ENCODE data around the gene ABHD6.

The ABHD6 gene

DNA sequence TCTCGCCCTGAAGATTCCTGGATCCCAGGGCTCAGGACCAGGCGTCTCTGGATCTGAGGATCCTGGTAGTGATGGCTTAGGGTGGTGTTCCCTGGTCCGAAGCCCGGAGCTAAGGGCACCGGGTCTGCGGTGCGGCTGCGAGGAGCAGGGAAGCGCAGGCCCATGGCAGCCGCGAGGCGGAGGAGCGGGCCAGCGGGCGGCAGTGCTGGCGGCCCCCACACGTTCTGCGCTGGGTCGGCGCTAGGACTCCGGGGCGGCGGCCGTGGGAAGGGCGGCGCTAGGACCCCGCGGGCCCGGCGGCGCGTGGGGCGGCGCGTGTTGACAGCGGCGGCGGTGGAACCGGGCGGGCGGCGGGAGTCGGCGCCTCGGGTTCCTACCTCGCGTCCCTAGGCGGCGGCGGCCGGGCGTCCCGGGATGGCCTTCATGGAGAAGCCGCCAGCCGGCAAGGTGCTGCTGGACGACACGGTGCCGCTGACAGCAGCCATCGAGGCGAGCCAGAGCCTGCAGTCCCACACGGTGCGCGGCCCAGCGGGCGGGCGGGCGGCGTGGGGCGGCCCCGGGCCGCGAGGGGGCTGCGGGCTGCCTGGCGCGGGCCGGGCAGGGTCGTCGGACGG lies 95.1 kb downstream of the ABHD6 start, which contains the start of gene PXK:
Gene PXK (plus strand): TSS at position 318 of the 614 bp plus-strand sequence. CDS start 97 bp downstream, at position 415.
- TF ChIP-seq TEAD4 (IDR thresholded peaks at IDR 0.05) (peak; percentile 57), TCF12 (IDR thresholded peaks at IDR 0.05; ENCODE audit: low read depth) (no peak; the same call in 1 of the 2 replicates), FOXM1 (IDR thresholded peaks at IDR 0.05; ENCODE audit: borderline replicate concordance, low read depth) (no peak), EP300 (IDR thresholded peaks at IDR 0.05; ENCODE audit: borderline replicate concordance) (0 out of 2 replicates have a peak, but pooled peaks have one; percentile 6), NFIC (IDR thresholded peaks at IDR 0.05) (no peak; the same call in 1 of the 2 replicates), ZBTB7A (IDR thresholded peaks at IDR 0.05; ENCODE audit: low read depth) (0 out of 2 replicates have a peak, but pooled peaks have one; percentile 32), RAD21 (IDR thresholded peaks at IDR 0.05; ENCODE audit: low read depth) (peak; percentile 15; the same call in 1 of the 2 replicates)
- TF ChIP-seq, protein P1, sequence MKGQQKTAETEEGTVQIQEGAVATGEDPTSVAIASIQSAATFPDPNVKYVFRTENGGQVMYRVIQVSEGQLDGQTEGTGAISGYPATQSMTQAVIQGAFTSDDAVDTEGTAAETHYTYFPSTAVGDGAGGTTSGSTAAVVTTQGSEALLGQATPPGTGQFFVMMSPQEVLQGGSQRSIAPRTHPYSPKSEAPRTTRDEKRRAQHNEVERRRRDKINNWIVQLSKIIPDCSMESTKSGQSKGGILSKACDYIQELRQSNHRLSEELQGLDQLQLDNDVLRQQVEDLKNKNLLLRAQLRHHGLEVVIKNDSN (IDR thresholded peaks at IDR 0.05): peak; percentile 39; the same call in 1 of the 2 replicates
- TF ChIP-seq, protein P2, sequence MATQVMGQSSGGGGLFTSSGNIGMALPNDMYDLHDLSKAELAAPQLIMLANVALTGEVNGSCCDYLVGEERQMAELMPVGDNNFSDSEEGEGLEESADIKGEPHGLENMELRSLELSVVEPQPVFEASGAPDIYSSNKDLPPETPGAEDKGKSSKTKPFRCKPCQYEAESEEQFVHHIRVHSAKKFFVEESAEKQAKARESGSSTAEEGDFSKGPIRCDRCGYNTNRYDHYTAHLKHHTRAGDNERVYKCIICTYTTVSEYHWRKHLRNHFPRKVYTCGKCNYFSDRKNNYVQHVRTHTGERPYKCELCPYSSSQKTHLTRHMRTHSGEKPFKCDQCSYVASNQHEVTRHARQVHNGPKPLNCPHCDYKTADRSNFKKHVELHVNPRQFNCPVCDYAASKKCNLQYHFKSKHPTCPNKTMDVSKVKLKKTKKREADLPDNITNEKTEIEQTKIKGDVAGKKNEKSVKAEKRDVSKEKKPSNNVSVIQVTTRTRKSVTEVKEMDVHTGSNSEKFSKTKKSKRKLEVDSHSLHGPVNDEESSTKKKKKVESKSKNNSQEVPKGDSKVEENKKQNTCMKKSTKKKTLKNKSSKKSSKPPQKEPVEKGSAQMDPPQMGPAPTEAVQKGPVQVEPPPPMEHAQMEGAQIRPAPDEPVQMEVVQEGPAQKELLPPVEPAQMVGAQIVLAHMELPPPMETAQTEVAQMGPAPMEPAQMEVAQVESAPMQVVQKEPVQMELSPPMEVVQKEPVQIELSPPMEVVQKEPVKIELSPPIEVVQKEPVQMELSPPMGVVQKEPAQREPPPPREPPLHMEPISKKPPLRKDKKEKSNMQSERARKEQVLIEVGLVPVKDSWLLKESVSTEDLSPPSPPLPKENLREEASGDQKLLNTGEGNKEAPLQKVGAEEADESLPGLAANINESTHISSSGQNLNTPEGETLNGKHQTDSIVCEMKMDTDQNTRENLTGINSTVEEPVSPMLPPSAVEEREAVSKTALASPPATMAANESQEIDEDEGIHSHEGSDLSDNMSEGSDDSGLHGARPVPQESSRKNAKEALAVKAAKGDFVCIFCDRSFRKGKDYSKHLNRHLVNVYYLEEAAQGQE (IDR thresholded peaks at IDR 0.05; ENCODE audit: low read depth): no peak
- TF ChIP-seq, protein P3, sequence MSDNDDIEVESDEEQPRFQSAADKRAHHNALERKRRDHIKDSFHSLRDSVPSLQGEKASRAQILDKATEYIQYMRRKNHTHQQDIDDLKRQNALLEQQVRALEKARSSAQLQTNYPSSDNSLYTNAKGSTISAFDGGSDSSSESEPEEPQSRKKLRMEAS (IDR thresholded peaks at IDR 0.05): peak; percentile 82

DNA sequence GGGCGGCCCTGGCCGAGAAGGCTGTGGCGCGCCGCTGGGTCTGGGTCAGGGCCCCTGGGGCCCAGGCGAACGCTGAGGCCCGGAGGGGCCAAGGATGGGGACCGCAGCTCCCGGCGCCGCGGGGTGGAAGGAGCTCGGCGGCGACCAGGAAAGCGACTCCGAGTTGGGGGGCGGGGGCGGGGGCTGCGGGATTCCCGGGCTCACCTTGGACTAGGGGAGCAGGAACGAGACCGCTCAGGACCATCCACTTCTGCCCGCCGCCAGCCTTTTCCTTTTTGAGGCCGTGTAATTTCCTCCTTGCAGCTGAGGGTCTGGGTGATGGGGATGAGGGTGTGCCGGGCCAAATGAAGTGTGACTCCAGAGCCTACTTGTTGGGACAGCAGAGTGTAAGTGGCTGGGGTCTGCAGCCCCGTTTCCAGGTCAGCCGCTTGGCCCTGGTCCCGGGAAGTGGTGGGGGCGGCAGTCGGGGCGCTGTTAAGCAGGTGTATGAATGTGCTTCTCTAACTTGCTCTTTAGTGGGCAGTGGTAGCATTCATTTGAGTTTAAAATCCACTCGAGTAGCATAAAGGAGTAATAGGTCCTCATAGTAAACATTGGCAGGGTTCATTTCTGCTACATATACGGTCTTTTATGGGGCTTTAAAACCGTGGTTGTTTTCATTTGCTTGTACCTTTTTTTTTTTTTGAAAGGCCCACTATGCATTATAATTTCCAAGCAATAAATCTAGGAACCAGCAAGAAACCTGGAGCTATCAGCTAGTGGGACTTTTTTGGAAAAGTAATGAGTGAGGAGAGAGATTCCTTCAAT lies 95.8 kb downstream of the ABHD6 start:
- TF ChIP-seq EP300 (IDR thresholded peaks at IDR 0.05; ENCODE audit: borderline replicate concordance): no peak
- TF ChIP-seq CEBPB (IDR thresholded peaks at IDR 0.05): no peak
- TF ChIP-seq, protein P2 (IDR thresholded peaks at IDR 0.05; ENCODE audit: low read depth): no peak
- peak; percentile 59 for TF ChIP-seq ZBTB7A (IDR thresholded peaks at IDR 0.05; ENCODE audit: low read depth)
- no peak for TF ChIP-seq TCF12 (IDR thresholded peaks at IDR 0.05; ENCODE audit: low read depth)
- TF ChIP-seq TAF1 (IDR thresholded peaks at IDR 0.05; ENCODE audit: low read depth): no peak
- TF ChIP-seq EGR1 (IDR thresholded peaks at IDR 0.05): no peak
- no peak for TF ChIP-seq NFIC (IDR thresholded peaks at IDR 0.05)
- no peak for TF ChIP-seq FOXM1 (IDR thresholded peaks at IDR 0.05; ENCODE audit: borderline replicate concordance, low read depth)
- TF ChIP-seq RAD21 (IDR thresholded peaks at IDR 0.05; ENCODE audit: low read depth): peak; percentile 42; the same call in 1 of the 2 replicates

DNA sequence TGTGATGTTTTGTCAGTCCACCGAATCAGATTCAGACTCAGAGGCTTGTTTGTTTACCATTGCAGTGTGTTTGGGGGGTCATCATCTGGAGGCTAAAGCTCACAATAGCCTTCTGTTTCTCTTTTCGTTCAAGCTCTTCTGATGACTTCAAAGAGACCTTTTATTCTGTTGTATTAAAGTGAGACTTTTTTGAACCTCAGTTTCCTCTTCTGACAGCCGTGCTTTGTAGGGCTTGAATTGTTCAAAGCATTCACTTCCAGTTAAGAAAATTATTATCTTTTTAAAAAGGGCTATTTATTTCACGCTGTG lies 96.4 kb downstream of the ABHD6 start:
- TF ChIP-seq TCF12 (IDR thresholded peaks at IDR 0.05; ENCODE audit: low read depth) (no peak), EP300 (IDR thresholded peaks at IDR 0.05; ENCODE audit: borderline replicate concordance) (no peak), CREB1 (IDR thresholded peaks at IDR 0.05; ENCODE audit: low read depth) (no peak), TAF1 (IDR thresholded peaks at IDR 0.05; ENCODE audit: low read depth) (no peak), TEAD4 (IDR thresholded peaks at IDR 0.05) (no peak), CEBPB (IDR thresholded peaks at IDR 0.05) (no peak), YY1 (IDR thresholded peaks at IDR 0.05; ENCODE audit: low read depth) (no peak), ZBTB7A (IDR thresholded peaks at IDR 0.05; ENCODE audit: low read depth) (no peak), EGR1 (IDR thresholded peaks at IDR 0.05) (no peak), FOXM1 (IDR thresholded peaks at IDR 0.05; ENCODE audit: borderline replicate concordance, low read depth) (no peak), NFIC (IDR thresholded peaks at IDR 0.05) (no peak), RAD21 (IDR thresholded peaks at IDR 0.05; ENCODE audit: low read depth) (no peak)
- TF ChIP-seq, protein P1 (IDR thresholded peaks at IDR 0.05): no peak
- TF ChIP-seq, protein P2 (IDR thresholded peaks at IDR 0.05; ENCODE audit: low read depth): no peak
- TF ChIP-seq, protein P3 (IDR thresholded peaks at IDR 0.05): no peak
